GM18520 (cell line): ENCODE data around the gene SYNGAP1.
"Not testable (repeated sequence)": the region's sequence is repeated elsewhere in the genome, so short reads cannot be mapped to it uniquely, and the experiment has no call there.

ENCODE experiments used
- ATAC-seq: cut with Tn5 transposase; IDR thresholded peaks from one replicate; pipeline ENCODE4 v1.9.1; 2021; ENCODE audit not compliant: unreplicated experiment

The SYNGAP1 gene

DNA sequence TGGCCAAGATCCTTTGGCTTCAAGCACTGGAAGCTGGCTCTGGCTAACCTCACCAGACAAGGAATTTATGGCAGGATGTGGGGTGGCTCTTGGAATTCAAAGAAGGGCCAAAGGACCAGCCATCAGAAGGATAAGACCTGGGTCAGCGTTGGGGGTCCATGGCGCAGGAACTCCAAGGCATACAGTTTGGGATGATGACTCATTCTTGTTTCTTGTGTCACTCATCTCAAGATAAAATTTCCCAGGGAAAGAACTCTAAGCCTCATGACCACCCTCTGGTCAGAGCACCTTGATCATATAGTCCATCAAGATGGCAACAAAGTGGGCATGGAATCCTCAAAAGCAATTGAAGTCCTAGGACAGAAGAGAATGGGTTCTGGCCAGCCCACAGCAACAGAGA lies 39.4 kb downstream of the SYNGAP1 start:
- ATAC-seq = no peak

DNA sequence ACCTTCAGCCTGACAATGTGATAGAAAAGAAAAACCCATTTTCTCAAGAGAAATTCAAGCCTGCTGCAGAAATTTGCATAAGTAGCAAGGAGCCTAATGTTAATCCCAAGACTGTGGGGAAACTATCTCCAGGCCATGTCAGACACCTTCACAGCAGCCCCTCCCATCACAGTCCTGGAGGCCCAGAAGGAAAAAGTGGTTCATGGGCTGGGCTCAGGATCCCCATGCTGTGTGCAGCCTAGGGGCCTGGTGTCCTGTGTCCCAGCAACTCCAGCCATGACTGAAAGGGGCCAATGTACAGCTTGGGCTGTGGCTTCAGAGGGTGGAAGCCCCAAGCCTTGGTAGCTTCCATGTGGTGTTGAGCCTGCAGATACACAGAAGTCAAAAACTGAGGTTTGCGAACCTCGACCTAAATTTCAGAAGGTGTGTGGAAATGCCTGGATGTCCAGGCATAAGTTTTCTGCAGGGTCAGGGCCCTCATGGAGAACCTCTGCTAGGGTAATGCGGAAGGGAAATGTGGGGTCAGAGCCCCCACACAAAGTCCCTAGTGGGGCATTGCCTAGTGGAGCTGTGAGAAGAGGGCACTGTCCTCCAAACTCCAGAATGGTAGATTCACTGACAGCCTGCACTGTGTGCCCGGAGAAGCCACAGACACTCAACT lies 46.3 kb downstream of the SYNGAP1 start:
- ATAC-seq = no peak

DNA sequence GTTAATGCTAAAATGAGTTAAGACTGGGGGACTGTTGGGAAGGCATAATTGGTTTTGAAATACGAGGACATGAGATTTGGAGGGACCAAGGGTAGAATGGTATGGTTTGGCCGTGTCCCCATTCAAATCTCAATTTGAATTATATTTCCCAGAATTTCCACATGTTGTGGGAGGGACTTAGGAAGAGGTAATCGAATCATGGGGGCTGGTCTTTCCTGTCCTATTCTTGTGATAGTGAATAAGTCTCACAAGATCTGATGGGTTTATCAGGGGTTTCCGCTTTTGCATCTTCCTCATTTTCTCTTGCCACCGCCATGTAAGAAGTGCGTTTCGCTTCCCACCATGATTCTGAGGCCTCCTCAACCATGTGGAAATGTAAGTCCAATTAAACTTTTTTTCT lies 47.2 kb downstream of the SYNGAP1 start:
- ATAC-seq = no peak

DNA sequence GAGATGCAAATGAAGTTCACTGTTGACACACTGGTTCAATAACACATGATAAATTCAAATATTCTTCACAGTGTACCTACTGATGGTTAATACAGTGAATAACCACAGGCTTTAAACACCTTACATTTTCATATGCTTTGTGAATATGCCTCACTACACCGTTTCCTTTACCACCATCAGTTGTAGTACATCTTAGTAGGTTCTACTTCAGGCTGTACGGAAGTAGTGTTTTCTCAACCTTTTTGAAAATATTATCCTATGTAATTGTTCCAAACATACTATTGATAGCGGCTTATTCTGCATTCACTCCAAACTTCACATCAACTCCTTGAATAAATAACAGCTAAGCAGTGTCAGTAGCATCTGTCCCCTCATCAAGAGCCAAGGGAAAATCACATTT lies 49.8 kb downstream of the SYNGAP1 start:
- no peak for ATAC-seq

DNA sequence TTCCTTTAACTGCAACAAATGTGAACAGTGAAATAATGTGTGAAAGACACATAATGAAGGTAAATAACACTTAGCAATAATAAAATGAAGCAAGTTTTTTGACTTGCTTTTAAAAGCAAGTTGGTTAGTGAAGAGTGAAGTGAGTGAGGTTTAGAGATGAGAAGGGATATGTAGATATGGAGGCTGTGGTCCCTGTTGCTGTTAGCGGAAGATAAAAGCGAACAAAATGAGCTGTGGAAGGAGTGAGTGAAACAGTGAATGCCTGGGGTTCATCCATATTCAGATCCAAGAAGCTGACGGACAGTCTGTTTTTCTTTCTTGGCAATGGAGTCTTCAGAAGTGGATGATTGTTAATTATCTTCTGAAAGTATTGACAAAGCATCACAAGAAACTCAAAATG lies 58.0 kb downstream of the SYNGAP1 start:
- no peak for ATAC-seq

DNA sequence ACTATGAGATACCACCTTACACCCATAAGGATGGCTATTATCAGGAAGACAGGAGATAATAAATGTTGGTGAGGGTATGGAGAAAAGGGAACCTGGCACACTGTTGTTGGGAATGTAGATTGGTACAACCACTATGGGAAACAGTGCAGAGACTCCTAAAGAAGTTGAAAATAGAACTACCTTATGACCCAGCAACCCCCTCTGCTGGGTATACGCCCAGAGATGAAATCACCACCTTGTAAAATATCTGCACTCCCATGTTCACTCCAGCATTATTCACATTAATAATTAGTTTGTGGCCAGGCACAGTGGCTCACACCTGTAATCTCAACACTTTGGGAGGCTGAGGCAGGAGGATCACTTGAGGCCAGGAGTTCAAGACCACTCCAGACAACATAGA lies 61.3 kb downstream of the SYNGAP1 start:
- ATAC-seq = no peak

DNA sequence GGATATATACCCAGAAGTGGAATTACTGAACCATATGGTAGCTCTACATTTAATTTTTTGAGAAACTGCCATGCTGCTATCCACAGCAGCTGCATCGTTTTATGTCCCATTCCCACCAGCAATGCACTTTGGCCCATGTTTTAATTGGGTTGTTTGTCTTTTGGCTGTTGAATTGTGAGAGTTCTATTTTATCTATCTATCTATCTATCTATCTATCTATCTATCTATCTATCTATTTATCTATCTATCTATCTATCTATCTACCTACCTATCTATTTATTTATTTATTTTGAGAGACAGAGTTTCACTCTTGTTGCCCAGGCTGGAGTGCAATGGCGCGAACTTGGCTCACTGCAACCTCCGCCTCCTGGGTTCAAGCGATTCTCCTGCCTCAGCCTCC lies 62.8 kb downstream of the SYNGAP1 start:
- ATAC-seq = not testable (repeated sequence)

DNA sequence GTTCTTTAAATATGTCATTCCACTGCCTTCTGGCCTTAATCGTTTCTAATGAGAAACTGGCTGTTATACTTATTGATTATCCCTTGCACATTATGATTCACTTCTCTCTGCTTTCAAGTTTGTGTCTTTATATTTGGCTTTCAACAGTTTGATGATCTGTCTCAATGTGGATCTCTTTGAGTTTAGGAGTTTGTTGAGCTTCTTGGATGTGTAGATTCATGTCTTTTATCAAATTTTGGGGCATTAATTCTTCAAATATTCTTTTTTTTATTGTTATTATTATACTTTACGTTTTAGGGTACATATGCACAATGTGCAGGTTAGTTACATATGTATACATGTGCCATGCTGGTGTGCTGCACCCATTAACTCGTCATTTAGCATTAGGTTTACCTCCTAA lies 63.8 kb downstream of the SYNGAP1 start:
- no peak for ATAC-seq

DNA sequence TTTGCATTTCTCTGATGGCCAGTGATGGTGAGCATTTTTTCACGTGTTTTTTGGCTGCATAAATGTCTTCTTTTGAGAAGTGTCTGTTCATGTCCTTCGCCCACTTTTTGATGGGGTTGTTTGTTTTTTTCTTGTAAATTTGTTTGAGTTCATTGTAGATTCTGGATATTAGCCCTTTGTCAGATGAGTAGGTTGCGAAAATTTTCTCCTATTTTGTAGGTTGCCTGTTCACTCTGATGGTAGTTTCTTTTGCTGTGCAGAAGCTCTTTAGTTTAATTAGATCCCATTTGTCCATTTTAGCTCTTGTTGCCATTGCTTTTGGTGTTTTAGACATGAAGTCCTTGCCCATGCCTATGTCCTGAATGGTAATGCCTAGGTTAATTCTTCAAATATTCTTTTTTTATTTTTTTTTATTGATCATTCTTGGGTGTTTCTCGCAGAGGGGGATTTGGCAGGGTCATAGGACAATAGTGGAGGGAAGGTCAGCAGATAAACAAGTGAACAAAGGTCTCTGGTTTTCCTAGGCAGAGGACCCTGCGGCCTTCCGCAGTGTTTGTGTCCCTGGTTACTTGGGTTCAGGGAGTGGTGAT lies 64.9 kb downstream of the SYNGAP1 start:
- ATAC-seq = not testable (repeated sequence)

DNA sequence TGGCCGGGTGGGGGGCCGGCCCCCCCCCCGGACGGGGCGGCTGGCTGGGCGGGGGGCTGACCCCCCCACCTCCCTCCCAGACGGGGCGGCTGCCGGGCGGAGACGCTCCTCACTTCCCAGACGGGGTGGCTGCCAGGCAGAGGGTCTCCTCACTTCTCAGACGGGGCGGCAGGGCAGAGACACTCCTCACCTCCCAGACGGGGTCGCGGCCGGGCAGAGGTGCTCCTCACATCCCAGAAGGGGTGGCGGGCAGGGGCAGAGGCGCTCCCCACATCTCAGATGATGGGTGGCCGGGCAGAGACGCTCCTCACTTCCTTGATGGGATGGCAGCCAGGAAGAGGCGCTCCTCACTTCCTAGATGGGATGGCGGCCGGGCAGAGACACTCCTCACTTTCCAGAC lies 65.8 kb downstream of the SYNGAP1 start:
- ATAC-seq = not testable (repeated sequence)

DNA sequence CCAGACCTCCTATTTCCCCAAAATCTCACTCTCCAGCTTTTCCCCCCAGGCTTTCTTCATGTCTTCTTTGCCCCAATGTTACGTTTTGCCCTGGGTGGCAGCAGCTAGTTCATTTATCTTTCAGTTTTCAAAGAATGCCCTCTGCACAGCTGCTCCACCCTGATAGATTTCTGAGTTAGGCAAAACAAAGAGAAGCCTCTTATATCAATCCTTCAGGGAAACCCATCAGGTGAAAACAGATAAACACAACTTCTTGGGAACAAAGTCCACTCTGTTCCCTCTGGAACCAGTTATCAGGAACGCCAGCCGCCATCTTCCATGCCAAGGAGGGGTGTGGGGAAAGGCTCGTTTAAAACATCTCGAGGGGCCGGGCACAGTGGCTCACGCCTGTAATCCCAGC lies 68.5 kb downstream of the SYNGAP1 start:
- no peak for ATAC-seq

DNA sequence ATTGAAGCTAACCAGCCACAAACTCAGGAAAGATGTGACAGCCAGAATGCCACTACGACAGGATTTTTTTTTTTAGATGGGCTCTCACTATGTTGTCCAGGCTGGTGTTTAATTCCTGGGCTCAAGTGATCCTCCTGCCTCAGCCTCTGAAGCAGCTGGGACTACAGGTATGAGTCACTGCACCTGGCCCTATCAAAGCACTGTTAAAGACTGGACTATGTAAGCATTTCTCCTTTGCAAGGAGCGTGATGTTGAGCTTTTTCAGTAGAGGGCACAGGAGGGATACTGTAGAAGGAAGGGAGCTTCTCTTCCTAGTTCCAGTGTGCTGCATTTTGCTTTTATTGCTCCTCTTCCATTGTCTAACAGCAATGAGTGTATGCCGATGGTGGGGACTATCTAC lies 70.3 kb downstream of the SYNGAP1 start:
- ATAC-seq = no peak

DNA sequence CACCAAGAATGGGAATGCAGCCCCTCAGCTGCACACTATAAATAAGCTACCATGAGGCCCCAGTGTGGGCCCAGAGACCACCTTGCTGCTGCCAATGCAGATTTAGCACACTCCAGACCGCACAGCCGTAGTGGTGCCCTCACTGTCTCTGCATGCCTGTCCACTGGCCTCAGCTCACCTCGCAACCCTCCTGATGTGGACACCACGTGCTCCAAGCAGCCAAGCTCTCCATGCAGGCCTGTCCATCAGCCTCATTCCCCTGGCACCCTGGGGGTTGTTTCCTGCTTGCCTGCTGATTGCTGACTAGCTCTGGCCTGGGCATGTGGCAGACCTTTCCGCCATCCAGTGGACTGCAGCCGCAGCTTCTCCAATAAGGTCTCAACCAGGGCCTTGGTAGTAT lies 70.8 kb downstream of the SYNGAP1 start:
- no peak for ATAC-seq

DNA sequence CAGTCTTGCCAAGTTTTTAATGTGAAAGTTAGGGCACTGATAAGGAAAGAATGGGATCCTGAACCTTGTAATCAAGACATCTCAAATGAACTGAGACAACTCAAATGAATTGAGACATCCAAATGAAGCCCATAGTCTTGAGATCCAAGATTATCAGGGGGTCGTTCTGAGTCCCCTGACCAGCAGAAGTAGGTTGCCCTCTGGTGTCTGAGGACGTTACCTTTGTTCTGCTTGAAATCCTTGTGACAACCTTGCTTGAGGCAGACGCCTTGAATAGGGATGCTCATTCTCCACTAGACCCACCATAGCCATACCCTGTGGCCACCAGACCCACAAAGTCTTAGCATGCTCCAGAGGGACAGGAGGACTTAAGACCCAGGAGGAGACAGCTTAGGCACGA lies 72.2 kb downstream of the SYNGAP1 start:
- no peak for ATAC-seq

DNA sequence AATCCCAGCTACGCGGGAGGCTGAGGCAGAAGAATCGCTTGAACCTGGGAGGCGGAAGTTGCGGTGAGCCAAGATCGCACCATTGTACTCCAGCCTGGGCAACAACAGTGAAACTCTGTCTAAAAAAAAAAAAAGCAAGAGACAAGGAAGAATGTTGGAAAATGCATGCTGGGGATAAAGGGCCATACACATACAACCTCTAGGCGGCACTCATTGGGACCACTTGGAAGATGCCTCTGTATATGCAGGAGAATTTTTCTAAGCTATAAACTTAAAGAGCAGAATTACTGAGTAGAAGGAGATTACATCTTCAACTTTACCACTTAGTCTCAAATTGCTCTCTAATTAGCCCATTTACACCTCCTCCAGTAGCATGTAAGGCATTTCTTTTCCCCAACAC lies 77.3 kb downstream of the SYNGAP1 start:
- no peak for ATAC-seq

DNA sequence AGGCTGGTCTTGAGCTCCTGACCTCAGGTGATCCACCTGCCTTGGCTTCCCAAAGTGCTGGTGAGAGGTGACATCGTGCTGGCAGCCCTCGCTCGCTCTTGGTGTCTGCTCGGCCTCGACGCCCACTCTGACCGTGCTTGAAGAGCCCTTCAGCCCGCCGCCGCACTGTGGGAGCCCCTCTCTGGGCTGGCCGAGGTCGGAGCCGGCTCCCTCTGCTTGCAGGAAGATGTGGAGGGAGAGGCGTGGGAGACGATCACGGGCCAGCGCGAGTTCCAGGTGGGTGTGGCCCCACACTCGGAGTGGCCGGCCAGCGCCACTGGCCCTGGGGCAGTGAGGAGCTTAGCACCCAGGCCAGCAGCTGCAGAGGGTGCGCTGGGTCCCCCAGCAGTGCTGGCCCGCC lies 82.6 kb downstream of the SYNGAP1 start:
- no peak for ATAC-seq

DNA sequence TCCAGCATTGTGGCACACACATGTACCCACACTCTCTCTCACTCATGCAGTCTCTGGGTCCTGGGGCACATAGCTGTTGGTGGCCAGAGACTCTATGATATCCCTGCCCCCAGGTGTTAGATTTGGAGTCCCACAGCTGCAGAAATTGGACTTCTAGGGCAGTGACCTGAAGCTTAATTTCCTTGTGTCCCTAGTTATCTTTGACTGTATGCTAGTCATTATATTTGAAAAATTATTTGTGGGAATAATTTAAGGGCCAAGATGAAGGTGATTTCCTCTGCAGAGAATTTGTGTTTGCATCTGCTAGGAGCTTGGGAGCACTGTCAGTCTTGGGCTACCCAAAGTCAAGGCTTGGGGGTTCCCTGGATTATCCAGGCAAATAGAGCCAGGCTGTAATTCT lies 84.6 kb downstream of the SYNGAP1 start:
- ATAC-seq = no peak
